ENCODE data around the gene FBLL1.

DNA sequence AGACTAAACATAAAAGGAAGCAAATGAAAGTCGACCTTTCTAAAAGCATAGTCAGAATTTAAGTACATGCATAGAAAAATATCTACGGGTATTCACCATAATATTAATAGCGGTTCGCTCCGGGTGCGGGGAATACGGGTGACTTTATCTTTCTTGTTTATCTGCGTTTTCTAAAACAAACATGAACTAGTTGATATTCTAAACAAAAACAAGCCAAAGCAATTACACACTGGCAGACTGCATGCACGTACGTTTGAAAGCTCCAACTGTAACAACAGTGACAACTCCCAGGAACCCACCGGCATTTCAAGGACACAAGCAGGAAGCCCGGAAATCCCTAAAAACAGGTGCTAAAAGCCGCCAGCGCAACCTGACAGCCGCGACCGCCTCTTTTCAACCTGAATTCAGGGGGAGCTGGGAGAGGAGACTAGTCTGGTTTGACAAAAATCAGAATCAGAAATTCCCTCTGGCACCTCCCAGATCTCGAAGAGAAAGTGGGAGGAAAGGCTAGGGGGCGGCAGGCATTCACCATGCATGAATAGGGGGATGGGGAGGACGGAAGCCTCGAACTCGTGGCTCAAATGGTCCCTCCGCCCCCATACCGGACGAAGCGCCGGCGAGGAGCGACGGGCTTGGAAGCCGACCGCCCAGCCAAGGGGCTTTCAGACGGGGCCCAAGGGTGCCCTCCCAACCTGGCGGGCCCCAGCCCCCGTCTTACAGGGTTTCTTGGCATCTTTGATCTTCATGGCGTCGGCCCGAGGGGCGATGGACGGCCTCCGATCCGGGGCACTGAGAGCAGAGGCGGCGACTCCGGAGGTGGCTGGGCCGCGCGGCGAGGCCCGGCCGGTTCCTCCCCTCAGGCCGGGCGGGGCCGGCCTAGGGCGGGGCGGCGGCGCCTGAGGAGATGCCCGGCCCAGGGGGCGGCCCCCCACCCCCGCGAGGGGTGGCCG, 49.7 kb downstream of the FBLL1 start, which contains the start of gene PANK3:
- TF ChIP-seq CTCF (IDR thresholded peaks at IDR 0.05) (no peak), EP300 (IDR thresholded peaks at IDR 0.05) (no peak), POLR2AphosphoS5 (IDR thresholded peaks at IDR 0.05) (no peak)

Data from sigmoid colon (tissue), 4 donors.